Transverse colon (tissue), 4 donors: ENCODE results near the gene GRHPR. TPM values are rescaled to one million over a fixed set of nuclear protein-coding genes. Genes with fewer than 3 reads are reported as not detected.

ENCODE experiments used
- DNase-seq: peaks from one replicate; pipeline ENCODE4 v3.0.0-alpha.2; 2019
- H3K27ac ChIP-seq, 4 donors: fragments of 200-600 bp; sonication (generic); 2 replicates each; pipeline ENCODE4 v1.5.1; 2016 to 2018; ENCODE audit warnings: inconsistent platforms in 4 of 4
- H3K27me3 ChIP-seq: fragments of 200-600 bp; sonication (generic); 2 replicates; pipeline ENCODE4 v1.5.1; 2017; ENCODE audit warnings: inconsistent platforms
- H3K36me3 ChIP-seq, 4 donors: fragments of 200-600 bp; sonication (generic); 2 replicates each; pipeline ENCODE4 v1.5.1; 2017 to 2019; ENCODE audit warnings: inconsistent platforms in 4 of 4
- H3K4me1 ChIP-seq, 4 donors: fragments of 200-600 bp; sonication (generic); 2 replicates each; pipeline ENCODE4 v1.5.1; 2017 to 2020; ENCODE audit warnings: inconsistent platforms in 4 of 4
- H3K4me3 ChIP-seq, 4 donors: fragments of 200-600 bp; sonication (generic); 1 replicate in 1 of 4; 2 replicates in 3 of 4; pipeline versions ENCODE4 v1.5.1 to v1.6.1; 2017 to 2019; ENCODE audit warnings: inconsistent platforms in 4 of 4
- H3K9me3 ChIP-seq, 2 donors: fragments of 200-600 bp; sonication (generic); 2 replicates each; pipeline ENCODE4 v1.5.1; 2017 to 2019; ENCODE audit warnings: inconsistent platforms in 2 of 2
- CTCF ChIP-seq, 5 experiments: fragments of 200-600 bp in 3 of 5; fragments of 450-650 bp in 2 of 5; sonication (generic) in 3 of 5; IDR thresholded peaks; 1 replicate in 2 of 5; 2 replicates in 3 of 5; pipeline ENCODE4 v1.5.1; 2016 to 2017; ENCODE audit warnings: antibody characterized with exemption in 5 of 5, inconsistent platforms in 3 of 5, mild to moderate bottlenecking in 2 of 5, moderate library complexity in 1 of 5
- EP300 ChIP-seq: sonication (generic); formaldehyde crosslinking; IDR thresholded peaks from one replicate; pipeline ENCODE4 v1.6.1; 2017; ENCODE audit warnings: antibody characterized with exemption, low read depth
- POLR2A ChIP-seq: fragments of 450-650 bp; IDR thresholded peaks from one replicate; pipeline ENCODE4 v1.6.1; 2016; ENCODE audit warnings: antibody characterized with exemption, mild to moderate bottlenecking, moderate library complexity
- POLR2AphosphoS5 ChIP-seq, 3 donors: sonication (generic); formaldehyde crosslinking; IDR thresholded peaks; one replicate each; pipeline ENCODE4 v1.6.1; 2016; ENCODE audit warnings: antibody characterized with exemption in 3 of 3
- WGBS, 2 donors: methylation state at CpG; one replicate each; pipeline ENCODE4 v1.1.5; 2018; ENCODE audit warnings: low coverage in 1 of 2; 5-methylcytosine and 5-hydroxymethylcytosine counted together
- in situ Hi-C, 4 donors: fragments of 200-750 bp; cut with MboI; loops; one replicate each; pipeline versions ENCODE4 v1.15.0 to v1.15.1; 2017; ENCODE audit warnings: low sequenced_read_pairs in 3 of 4, low pct_ligation_motif_present in 1 of 4, low pct_unique_long_range_greater_than_20kb in 1 of 4
- intact Hi-C: fragments of 100-400 bp; cut with DNase I; formaldehyde crosslinking; loops from one replicate; pipeline ENCODE4 v1.15.1; 2023; ENCODE audit warnings: low total_unique reads
- total RNA-seq, 4 donors: library from RNA; depleted of rRNA; stranded (reverse); fragments of >200 nt; gene quantifications; one replicate each; pipeline ENCODE4 v1.1.0, GENCODE V29; 2016

GRHPR gene
- total RNA-seq, 4 donors from 2014 or later = 48.6 to 131 (median 104) TPM

DNA sequence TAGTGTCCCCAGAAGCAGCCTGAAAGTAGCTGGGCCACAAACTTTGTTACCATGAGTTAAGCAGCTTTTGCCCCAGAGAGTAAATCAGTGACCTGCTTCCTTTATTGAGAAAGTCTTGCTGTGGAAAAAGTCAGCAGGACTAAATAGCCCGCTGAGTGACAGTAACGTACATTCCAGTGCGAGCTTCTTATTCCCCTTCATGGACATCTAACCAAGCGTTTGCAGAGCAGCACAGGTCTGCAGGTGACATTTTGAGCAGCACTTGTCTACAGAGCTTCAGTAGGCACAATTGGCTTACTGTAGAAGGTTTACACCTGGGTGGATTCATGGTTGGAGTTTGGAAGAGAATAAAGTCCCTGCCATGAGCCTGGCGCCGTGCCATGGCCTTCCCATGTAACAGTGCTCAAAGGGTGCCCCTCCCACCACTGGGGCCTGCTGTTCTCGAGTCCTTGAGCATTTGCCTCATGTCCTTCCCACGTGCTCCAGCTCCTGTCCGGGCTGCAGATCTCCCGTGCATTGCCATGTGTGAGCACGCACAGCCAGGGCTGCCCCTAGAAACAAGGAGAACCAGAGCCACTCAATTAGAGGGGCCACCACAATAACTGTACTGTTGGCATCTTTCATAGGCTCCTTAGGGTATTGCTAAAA, 41.3 kb upstream of the GRHPR start:
- TF ChIP-seq CTCF (IDR thresholded peaks at IDR 0.05) = no peak
- no peak for TF ChIP-seq POLR2A
- TF ChIP-seq EP300 = no peak
- no peak for TF ChIP-seq POLR2AphosphoS5 (IDR thresholded peaks at IDR 0.05)
- Histone ChIP-seq H3K27ac (no peak overlapping the region), H3K9me3 (no peaks in the 10 kb centered on the region), H3K4me3 (no peak overlapping the region), H3K36me3 (no peaks in the 10 kb centered on the region), H3K4me1 (no peaks in the 10 kb centered on the region), H3K27me3 (no peaks in the 10 kb centered on the region)
- intact Hi-C loops = no loop called here
- 89 to 100% methylated on average over 3 to 11 of the region's 11 CpGs for WGBS, 2 donors
- in situ Hi-C loops = no loop called here
- DNase-seq = no peak

DNA sequence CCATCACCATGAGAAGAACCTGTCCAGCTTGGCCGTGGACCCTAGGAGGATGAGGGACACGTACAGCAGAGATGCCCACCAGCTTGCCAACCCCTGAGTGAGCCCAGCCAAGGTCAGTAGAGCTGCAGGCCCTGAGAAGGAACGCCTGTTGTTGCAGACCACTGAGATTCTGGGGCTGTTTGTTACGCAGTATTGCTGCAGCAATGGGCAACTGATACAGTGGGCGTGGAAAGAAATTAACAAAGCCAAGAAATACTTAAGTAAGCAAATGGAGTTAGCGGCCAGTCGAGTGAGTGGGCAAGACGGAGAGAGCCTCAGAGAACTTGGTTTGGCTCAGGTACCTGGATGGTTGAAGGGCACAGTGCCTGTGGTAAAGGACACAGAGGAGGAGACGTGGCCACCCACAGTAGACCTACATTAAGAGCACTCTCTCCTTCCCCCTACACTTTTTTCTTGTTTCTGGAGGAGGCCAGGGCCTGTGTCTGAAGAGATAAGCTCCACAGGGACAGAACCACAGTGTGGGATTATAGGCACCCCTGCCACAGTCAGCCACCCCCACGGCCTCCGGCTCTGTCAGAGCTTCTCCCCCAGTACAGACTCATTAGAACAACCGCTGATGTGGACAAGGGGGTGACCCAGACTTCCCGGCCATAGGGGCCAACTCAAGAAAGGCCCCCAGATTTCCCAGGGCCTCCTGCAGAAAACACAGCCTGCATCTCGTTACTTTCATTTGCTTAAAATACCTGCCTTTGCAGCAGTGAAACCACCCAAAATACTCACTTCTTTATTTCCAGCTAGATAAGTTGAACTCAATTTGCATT, 40.1 kb upstream of the GRHPR start:
- Histone ChIP-seq H3K4me3 (no peak overlapping the region), H3K4me1 (no peaks in the 10 kb centered on the region), H3K27ac (no peak overlapping the region), H3K36me3 (no peaks in the 10 kb centered on the region), H3K27me3 (no peaks in the 10 kb centered on the region), H3K9me3 (no peaks in the 10 kb centered on the region)
- intact Hi-C loops (no loop called here), in situ Hi-C loops (no loop called here)
- TF ChIP-seq EP300 = no peak
- no peak for TF ChIP-seq POLR2A
- TF ChIP-seq POLR2AphosphoS5 (IDR thresholded peaks at IDR 0.05) = no peak
- no peak for TF ChIP-seq CTCF (IDR thresholded peaks at IDR 0.05)
- DNase-seq = no peak
- WGBS, 2 donors = 82 to 87% methylated on average over 8 to 14 of the region's 14 CpGs

- Histone ChIP-seq H3K4me3 (no peak overlapping the region), H3K27me3 (no peaks in the 10 kb centered on the region), H3K9me3 (no peaks in the 10 kb centered on the region), H3K36me3 (no peaks in the 10 kb centered on the region), H3K4me1 (no peaks in the 10 kb centered on the region), H3K27ac (no peak overlapping the region)
- intact Hi-C loops (no loop called here), in situ Hi-C loops (no loop called here)
- 81% methylated on average over 5 of the region's 5 CpGs; no CpG with 5 or more reads in 1 of the 2 donors for WGBS, 2 donors
- TF ChIP-seq CTCF (IDR thresholded peaks at IDR 0.05) (no peak), EP300 (no peak)
- no peak for DNase-seq
Measured at GRCh38 chr9:37382982-37383357, 39.5 kb upstream of the GRHPR start.

DNA sequence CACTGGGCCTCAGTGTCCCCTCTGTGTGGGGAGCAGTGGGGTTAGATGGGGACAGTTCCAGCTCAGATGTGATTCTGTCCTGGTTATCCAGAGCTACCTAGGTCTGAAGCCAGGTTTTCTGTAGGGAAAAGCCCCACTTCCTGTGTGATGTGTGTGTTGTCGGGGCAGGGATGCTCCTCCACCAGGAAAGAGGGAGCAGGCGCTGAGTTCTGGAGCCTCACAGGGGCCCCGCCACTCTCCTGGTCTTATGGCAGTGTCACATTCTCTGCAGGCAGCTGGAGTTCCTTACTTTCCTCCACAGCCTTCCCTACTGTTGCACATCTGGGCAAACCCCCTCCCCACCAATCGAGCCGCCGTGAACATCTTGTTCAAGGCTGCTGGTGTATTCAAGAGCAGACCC, 39.1 kb upstream of the GRHPR start:
- no peaks in the 10 kb centered on the region for H3K27me3 ChIP-seq
- no peak overlapping the region for H3K4me3 ChIP-seq
- 74 to 90% methylated on average over 2 to 6 of the region's 6 CpGs for WGBS, 2 donors
- DNase-seq = no peak
- no peak overlapping the region for H3K27ac ChIP-seq
- H3K4me1 ChIP-seq = no peaks in the 10 kb centered on the region
- intact Hi-C loops = no loop called here
- no peak for TF ChIP-seq POLR2AphosphoS5 (IDR thresholded peaks at IDR 0.05)
- no peak for TF ChIP-seq POLR2A
- no peak for TF ChIP-seq CTCF (IDR thresholded peaks at IDR 0.05)
- TF ChIP-seq EP300 = no peak
- no peaks in the 10 kb centered on the region for H3K9me3 ChIP-seq
- in situ Hi-C loops = no loop called here
- no peaks in the 10 kb centered on the region for H3K36me3 ChIP-seq
